Measurements from ENCODE around the gene WBP11.

Gene WBP11

DNA sequence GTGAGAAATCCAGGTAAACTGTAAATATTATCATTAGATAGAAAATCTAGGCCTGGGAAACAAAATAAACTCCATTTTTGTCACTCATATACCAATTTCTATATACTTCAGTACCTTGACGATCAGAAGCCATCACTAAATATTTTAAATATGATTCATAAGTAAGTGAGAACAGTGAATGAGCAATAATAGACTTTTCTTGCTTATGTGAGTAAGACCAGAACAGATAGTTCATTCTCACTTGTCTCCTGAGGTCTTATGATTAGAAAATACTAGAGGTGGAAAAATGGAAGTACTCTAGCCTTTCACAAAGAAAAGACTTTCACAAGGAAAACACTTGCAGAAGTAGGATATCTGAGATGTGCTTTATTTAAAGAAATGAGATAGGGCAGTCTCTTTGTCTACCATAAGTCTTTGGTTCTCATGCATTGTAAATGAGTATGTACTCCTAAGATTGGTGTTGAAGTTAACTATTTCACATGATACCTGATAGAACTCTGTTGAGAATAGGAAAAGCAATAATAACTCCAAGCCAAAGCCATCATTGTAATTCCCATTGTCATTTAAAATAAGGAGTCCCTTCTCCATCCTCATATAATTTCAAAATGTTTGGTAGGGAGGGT lies 20.8 kb upstream of the WBP11 start:
- DNase-seq (ENCODE audit: low read depth) = no peak

DNA sequence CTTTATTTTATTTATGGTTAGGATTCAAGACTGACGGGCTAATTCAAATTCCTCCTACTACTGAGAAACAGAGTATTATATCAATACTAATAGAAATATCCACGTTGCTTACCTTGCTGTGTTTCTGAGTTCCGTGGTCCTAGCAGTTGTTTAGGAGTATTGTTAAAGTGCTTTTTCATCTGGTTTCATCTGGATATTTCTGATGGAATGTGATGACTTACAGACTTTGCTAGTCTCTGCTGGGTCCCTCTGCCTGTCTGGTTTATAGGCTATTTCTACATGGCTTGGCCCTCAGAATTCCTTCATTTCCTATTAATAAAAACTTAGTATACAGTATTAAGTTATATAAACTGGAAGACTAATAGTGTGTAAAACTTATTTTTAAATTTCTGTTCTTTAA lies 10.7 kb upstream of the WBP11 start, which contains the start of gene SMCO3:
SMCO3 (minus strand) TSS at position 169 of the 400 bp plus-strand sequence. CDS start 7,502 bp downstream, outside the sequence.
- no peak for DNase-seq (ENCODE audit: low read depth)

DNA sequence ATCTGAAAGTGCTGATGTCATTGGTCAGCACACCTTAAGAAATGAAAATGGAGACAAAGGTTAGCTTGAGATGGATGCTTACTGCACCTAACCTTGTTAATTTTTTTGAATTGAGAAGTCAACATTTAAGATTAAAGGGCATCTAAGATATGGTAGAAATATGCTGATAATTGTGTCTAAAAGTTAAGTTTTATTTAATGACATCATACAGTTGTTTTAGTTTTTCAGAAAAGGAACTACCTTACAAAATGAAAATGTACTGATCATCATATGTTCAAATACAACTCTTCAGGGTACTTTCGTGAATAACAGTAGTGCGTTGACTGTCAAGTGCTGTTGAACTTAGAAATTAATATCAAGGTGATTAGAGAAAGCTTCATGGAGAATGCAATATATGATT lies 8.2 kb upstream of the WBP11 start:
- DNase-seq (ENCODE audit: low read depth) = no peak

DNA sequence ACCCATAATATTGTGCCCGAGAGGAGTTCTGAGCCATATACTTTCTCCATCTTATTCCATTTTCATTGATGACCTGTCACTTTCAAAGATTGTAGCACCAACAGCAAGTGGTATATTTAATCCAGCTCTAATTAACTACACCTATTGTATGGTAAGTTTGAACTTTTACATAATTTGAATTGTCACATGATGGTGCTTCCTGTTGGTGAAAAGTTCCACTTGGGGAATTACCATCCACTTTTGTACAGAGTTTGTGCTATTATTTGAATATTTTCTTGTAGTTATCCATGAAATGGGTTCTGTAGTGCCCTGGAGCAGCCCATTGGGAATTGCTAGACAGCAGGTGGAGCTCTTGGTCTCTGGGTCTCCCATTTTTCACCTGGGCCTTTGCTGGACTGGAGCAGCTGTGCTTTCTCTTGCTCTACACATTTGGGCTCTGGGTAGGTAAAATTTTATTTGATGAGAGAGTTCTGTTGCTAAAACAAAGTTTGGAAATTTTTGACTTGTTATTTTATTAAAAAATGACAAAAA lies 7.7 kb upstream of the WBP11 start:
- DNase-seq (ENCODE audit: low read depth) = no peak

DNA sequence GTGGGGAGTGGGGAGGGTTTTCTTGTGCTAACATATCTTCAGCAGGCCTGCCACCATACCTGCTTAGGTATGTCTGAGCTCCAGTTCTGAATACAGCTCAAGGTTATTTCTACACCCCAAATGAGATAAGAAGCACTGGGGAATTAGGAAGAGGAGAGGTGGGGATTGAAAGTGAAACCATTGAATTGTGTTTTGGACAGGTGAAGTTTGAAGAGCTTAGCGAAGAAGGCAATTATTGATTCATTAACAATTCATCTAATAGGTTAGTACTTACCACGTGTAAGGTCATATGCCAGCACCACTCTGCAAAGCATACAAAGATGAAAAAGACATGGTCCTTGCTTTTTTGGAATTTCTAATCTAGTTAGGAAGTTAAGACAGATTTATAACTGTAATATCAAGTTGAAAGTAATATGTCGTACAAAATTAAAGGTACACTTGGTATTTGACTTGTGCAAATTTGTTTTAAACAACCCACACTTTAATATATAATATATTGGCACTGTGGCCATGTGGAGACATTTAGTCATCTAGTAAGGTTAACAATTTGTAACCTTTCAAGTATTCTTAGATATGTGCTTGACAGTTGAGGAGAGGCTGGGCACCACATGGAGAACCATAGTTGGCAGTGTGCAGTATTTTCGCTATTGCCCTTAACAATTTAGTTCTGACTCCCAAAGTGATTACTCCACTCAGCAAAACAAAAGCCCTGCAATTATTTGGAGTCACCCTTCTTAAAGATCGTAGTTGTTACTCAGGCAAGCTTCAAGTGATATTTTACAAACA lies 7.1 kb upstream of the WBP11 start:
- no peak for DNase-seq (ENCODE audit: low read depth)

DNA sequence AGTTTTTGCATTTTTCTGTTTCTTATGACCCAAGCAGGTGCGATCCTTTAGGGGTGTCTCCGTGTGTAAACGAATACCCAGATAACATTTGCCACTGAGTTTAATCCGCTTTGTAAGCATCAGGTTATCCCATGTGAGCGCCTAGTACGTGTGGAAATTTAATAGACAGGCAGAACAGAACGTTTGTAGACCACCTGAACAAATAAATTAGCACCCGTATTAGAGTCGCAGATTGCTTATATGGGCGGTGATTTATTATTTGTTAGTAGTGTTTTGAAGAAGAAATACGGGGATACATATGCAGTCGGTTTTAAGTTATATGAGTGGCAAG lies 517 bp upstream of the WBP11 start:
- no peak for DNase-seq (ENCODE audit: low read depth)

DNA sequence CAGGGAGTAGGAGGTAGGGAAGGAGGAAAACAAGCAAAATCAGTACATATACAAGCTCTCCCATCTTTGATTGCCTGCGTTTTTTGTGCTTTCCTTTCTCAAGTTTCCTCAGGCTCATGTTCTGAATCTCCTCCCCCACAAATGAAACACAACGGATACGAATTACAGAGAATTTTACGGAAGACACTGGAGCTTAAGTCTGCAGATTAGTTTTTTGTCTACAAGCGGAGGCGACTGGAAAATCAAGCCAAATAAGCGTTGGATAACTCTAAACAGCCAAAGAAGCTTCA lies 612 bp downstream of the WBP11 start:
- no peak for DNase-seq (ENCODE audit: low read depth)

DNA sequence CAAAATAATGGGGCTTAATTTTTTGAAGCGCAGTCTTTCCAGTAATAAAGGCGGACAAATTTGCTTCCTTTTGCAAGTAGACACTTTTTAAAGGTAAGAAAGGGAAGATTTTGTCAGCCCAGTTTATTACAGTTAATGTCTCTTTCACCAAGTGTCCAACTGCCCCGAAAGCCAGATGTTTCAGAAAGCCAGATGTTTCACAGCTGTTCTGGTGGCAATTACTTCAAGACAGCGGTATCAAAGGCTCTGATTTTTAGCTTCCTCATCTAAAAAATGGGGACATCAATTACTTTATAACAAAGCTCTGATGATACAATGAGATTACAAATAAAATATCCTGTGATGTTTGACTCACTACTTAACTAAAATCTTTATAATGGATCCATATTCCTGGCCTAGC lies 1.0 kb downstream of the WBP11 start:
- no peak for DNase-seq (ENCODE audit: low read depth)

DNA sequence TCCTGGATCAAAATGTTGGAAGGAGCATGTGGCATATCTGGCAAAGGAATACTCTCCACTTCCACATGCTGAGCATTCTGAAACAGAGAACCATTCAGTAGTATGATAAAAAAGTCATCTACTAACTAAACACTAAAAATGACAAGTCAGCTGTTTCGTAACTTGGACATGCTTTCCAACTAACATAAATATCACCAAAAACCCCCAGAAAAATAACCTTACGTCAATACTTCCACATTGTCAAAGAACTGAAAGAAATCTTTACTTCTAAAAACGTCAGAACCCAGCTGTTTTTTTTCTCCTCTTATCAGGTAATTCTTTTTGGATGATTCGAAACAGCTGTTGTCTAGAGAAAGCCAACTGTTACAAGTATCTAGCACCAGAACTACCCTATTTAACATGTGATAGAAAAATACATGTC lies 8.2 kb downstream of the WBP11 start:
- DNase-seq (ENCODE audit: low read depth) = no peak

DNA sequence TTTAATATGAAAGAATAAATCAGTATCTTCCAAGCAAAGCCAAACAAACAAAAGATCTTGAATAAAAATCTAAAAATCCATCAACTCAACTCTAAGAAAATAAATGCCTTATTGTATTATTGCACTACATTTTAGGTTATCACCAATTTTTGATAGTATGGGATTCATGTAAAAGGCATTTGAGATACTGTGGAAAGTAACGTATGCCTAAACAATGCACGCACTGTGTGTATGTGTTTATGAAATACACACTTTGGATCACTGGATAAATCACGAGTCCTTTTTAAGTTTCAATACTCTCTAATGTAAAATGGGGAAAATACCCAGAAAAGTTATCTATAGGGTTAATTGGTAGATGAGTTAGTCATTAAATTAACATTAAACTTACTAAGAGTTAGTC lies 17.7 kb downstream of the WBP11 start:
- DNase-seq (ENCODE audit: low read depth) = no peak

DNA sequence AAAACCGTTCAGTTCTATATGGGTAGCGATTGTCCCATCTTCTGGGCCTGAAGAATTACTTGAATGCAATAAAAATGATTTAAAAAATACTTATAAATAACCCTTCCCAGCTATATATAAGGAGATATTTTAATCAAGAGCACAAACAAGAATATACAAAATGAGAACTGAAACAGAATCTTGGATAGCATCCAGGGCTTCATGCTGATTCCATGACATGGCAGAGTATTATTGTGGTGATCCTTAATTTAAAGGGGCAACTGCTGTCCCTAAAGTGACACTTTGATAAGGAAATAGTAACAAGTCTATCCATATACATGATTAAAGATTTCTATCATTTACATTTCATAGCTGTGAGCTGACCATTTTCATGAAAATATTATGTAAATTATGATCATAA lies 18.8 kb downstream of the WBP11 start:
- no peak for DNase-seq (ENCODE audit: low read depth)

DNA sequence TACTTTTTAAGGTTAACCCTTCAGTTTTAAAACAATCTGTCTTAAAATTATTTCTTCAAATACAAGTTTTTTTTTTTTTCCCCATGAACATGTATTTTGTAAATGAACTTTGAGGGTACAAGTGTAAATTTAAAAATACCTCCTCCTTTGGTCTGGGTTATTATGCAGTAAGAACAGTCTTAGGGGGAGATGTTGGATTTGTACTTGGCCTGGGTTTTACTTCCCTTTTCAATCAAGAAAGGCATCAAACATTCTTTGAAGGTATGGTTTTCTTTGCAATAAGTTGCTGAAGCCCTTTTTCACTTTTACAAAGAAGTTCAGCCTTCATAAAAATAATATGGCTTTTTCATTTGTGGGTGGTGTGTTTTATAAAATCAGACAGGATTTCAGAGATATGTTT lies 20.5 kb downstream of the WBP11 start:
- DNase-seq (ENCODE audit: low read depth) = no peak

DNA sequence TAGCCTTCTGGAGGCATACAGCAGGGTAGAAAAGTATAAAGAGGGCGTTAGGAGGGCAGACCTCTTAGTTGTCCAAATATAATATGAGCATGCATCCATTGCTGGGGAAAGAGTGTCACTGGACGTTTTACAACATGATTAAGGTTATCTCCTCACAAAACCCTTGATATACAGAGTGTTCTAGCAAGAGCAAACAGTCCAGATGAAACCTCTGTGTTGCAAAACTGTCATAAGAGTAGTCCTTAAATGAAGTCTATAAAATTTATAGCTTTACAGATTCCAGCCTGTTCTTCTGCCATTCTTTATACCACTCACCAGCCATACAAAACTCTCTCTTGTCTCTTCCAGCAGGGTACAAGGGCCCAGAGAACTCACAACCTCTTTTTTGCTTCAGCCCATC lies 21.7 kb downstream of the WBP11 start:
- no peak for DNase-seq (ENCODE audit: low read depth)

DNA sequence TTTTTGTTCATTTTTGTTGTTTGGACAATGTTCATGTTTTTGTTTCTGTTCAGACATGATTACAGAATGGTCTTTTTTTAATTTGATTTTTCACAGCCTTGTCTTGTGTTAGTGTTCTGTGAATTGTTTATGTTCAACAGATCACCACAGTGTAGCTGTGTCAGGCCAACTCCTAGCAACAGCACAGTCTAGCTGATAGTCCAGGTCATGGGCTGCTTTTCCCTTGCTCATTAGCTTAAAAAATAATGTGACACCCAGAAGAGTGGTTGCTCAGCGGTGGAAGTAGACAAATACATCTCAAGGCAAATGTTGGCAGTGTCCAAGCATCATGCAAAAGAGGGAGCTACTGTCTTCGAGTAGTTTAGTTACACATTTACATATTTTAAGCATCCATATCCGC lies 22.4 kb downstream of the WBP11 start:
- DNase-seq (ENCODE audit: low read depth) = no peak

DNA sequence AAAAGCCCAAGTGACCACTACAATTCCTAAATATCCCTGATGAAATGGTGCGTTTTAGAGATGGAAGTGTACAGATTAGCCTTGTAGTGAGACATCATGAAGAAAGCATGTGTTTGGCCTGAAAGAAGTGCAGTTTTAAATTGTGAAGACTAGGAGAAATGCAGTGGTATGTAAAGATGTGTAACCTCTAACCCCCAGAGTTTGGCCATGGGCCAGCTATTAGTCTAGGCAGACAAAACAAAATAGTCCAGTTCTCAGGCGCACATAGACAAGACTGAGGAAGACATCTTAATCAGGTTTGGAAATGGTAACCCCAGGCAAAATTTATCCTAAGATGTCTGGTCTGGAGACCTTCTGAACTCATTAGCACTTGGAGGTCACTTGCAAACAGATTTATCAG lies 23.4 kb downstream of the WBP11 start:
- no peak for DNase-seq (ENCODE audit: low read depth)

DNA sequence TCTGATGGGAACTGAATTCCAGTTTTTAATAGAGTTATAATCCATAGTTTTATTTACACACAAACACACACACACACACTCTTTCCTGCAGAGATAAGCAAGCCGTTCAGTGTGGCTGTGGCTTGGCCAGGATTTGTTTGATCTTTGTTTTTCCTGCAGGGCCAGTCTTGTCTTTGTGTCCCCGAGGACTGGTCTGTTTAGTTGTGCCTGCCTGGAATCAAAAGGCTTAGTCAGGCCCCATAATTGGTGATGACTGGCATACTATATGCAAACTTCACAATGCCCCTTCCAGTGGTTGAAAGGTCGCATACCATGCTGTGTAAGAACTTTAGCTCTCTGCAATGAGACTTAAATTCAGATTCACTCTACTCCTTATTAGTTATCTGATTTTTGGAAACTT lies 26.0 kb downstream of the WBP11 start:
- no peak for DNase-seq (ENCODE audit: low read depth)

DNA sequence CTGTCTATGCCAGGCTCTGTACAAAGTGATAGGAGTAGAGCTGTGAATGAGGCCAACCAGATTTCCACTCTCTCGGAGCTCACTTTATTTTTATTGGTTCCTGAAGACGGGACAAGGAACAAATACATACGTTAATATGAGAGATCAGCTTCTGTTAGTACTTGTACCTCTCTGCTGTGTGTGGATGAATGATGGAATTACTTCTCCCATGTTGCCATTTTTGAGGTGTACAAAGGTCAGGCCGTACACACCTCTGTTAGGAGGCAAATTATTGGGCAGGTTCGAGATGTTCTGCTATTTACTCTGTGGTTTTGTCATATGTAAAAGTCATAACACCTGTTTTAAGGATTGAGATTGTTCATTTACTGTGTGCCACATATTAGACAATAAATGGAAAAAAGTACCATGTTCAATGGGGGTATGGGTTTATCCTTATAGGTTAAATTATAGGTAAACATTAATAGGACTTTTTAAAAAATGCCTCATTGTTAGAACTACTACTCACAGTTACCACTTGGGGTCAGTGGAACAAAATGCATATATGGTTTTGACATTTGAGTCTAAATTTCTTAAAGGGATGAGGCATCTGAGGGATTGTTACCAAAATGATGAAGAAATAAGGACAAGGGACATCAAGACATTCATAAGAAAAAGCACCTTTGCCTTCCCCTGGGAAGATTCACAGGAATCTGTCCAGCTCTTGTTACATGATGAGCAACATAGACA lies 26.9 kb downstream of the WBP11 start:
- DNase-seq (ENCODE audit: low read depth) = no peak

DNA sequence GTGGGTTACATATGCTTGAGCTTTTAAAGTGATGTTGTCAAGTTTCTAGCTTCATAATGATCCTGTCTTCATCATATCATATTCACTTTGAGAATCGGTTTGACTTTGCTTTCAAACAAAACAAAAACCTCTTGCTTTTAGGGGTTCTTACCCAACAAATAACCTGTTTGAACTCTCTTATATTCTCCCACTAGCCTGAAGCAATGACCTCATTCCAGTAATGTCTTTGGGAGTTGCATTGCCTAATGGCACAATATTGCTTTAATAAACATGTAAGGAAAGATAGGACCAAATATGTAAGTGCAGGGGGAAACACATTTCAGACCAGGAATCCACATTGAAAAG lies 27.7 kb downstream of the WBP11 start:
- DNase-seq (ENCODE audit: low read depth) = no peak

DNA sequence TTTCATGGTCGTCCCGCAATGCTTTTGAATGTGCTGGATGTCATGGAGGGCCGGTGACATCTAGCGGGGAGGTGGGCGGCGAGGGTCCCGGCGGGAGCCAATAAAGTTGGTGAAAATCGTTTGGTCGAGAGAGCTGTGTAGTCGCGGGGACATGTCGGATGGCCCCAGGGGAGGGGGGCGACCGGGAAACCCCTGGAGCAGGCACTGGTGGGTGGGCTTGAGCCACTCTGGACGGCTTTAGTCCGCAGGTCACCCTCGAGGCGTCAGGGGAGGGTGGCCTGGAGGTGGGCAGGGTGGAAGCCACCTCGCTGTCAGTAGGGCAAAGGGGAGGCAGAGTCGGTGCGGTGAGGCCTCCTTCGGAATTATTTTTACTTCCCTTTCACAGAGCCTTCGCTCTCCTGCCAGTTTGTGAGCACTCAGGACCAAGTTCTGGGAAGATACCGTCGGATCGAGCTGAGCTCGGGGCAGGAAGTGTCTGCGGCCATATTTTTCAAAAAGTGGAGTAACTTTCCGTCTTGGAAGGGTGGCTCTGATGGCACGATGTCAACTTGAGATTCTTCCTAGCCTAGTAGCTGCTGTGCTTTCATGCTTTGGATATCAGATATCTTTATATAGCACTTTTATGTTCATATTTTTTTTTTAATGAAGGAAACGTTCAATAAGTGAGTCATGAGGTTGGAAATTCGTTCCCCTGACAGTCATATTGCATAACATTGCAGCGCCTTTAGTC lies 28.2 kb downstream of the WBP11 start:
- no peak for DNase-seq (ENCODE audit: low read depth)

DNA sequence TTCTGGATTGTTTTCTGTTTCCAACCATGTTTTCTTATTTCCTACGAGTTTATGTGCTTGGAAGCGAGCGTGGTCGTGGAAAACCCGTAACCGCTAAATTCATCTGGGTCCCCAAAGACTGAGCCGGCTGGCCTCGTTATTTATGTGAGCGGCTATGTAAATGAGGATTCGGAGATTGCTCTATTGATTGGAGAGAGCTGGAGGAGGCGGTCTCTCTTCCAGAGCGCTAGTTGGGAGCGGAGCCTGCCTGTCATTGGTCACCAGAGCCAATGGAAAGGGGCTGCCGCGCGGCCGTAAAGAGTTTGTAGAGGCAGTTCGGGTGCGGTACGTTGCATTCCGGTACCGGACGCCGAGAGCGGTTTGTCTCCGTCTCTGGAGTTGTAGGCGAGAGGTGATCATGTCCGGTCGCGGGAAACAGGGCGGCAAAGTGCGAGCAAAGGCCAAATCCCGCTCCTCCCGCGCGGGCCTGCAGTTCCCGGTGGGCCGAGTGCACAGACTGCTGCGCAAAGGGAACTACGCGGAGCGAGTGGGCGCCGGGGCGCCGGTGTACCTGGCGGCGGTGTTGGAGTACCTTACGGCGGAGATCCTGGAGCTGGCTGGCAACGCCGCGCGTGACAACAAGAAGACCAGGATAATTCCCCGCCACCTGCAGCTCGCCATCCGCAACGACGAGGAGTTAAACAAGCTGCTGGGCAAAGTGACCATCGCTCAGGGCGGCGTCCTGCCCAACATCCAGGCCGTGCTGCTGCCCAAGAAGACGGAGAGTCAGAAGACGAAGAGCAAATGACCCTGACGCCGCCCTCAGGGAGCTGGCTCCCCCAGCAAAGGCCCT lies 29.0 kb downstream of the WBP11 start:
- no peak for DNase-seq (ENCODE audit: low read depth)

DNA sequence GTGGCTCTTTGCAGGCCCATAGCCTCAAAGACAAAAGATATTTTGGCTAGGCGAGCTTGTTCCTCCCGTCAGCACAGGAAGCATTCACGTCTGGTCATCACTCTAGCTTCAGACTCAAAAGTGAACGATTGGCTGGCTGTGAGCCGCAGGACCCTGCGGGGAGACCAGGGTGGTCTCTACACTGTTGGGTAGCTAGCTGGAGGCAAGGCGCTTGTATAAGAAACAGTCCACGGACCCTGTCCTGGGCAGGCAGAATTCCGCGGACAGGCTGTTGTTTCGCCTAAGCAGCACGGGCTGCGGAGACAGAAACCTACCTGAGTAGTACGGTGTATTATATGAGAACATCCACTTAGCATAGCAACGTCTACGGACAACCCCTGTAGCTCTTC lies 29.6 kb downstream of the WBP11 start:
- no peak for DNase-seq (ENCODE audit: low read depth)

DNA sequence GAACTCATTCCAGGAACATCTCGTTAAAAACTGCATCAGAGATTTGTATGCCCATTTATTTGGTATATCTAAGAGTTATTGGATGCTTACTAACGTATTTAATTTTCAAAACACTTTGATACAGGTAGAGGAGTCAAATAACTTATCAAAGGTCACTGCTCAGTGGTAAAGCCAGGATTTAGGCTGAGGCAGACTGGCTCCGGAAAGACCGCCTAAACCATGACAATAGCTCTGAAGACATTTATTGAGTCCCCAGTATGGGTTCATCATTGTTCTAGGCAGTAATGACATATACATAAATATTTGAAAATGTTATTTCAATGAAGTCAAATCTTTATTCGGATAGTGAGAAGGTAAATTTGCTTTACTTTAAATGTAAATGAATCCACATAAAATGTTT lies 30.3 kb downstream of the WBP11 start:
- DNase-seq (ENCODE audit: low read depth) = no peak
